PFSK-1 (cell line): ENCODE results near the gene OPCML.

Experiments used
- POLR2AphosphoS5 ChIP-seq: IDR thresholded peaks from 2 replicates; pipeline ENCODE4 v1.6.1; 2012; ENCODE audit warnings: low read depth, mild to moderate bottlenecking, control low read depth, low read length, moderate library complexity
- REST ChIP-seq, 2 experiments: IDR thresholded peaks; 2 replicates each; pipeline versions ENCODE4 v1.6.1 to v1.8.0; 2011 to 2012; ENCODE audit warnings: low read depth in 2 of 2, low read length in 2 of 2, control low read depth in 1 of 2, inconsistent platforms in 1 of 2, mild to moderate bottlenecking in 1 of 2, moderate library complexity in 1 of 2; ENCODE audit not compliant: insufficient read depth in 1 of 2
- SIN3A ChIP-seq: IDR thresholded peaks from 2 replicates; pipeline ENCODE4 v1.6.1; 2012; ENCODE audit warnings: mild to moderate bottlenecking, low read length, moderate library complexity, borderline replicate concordance; ENCODE audit not compliant: insufficient read depth
- TAF1 ChIP-seq: IDR thresholded peaks from 2 replicates; pipeline ENCODE4 v1.6.1; 2012; ENCODE audit warnings: low read length, control low read depth, borderline replicate concordance; ENCODE audit not compliant: insufficient read depth

- no peak for TF ChIP-seq POLR2AphosphoS5
- TF ChIP-seq TAF1 = no peak
- TF ChIP-seq REST (IDR thresholded peaks at IDR 0.05; ENCODE audit: insufficient read depth in 1 of 2, low read depth in 2 of 2, low read length in 2 of 2) = no peak
- TF ChIP-seq SIN3A = no peak
Measured at GRCh38 chr11:133355095-133355494, 177.2 kb downstream of the OPCML start.
